Endometrial microvascular endothelial cells (primary cell): Measurements from ENCODE around the gene ERC1. TPM values are rescaled to one million over a fixed set of nuclear protein-coding genes. Genes with fewer than 3 reads are reported as not detected.

Source experiments
- in situ Hi-C: cut with HindIII; loops from 2 replicates; pipeline ENCODE4 v1.10.0; 2017; ENCODE audit warnings: low sequenced_read_pairs, low pct_unique_long_range_greater_than_20kb; ENCODE audit errors: inconsistent ontology term
- total RNA-seq: library from RNA; depleted of rRNA; stranded (reverse); fragments of >200 nt; gene quantifications from one replicate; pipeline ENCODE4 v1.2.3, GENCODE V29; 2015; ENCODE audit errors: inconsistent ontology term

ERC1 gene
- total RNA-seq, 1 donor from 2014 or later: 13.1 TPM

GRCh38 chr12:1157046-1157445 lies 166.0 kb downstream of the ERC1 start:
- in situ Hi-C loops: no loop called here

- in situ Hi-C loops: no loop called here
These were observed 170.2 kb downstream of the ERC1 start for GRCh38 chr12:1161197-1161596.

GRCh38 chr12:1162081-1162760 lies 171.2 kb downstream of the ERC1 start:
- in situ Hi-C loops: no loop called here

- in situ Hi-C loops: no loop called here
These were observed 176.8 kb downstream of the ERC1 start for GRCh38 chr12:1167784-1168183.

GRCh38 chr12:1170411-1170810 lies 179.4 kb downstream of the ERC1 start:
- in situ Hi-C loops: no loop called here

GRCh38 chr12:1171657-1172408 lies 180.8 kb downstream of the ERC1 start:
- in situ Hi-C loops: no loop called here

- in situ Hi-C loops: no loop called here
These were observed 183.0 kb downstream of the ERC1 start for GRCh38 chr12:1173781-1174617.

- in situ Hi-C loops: no loop called here
These were observed 183.6 kb downstream of the ERC1 start for GRCh38 chr12:1174659-1175058.

- in situ Hi-C loops: no loop called here
These were observed 185.2 kb downstream of the ERC1 start for GRCh38 chr12:1176191-1176590.

- in situ Hi-C loops: no loop called here
These were observed 188.1 kb downstream of the ERC1 start for GRCh38 chr12:1179128-1179527.

GRCh38 chr12:1182069-1182468 lies 191.0 kb downstream of the ERC1 start:
- in situ Hi-C loops: no loop called here

- in situ Hi-C loops: no loop called here
These were observed 193.4 kb downstream of the ERC1 start for GRCh38 chr12:1184402-1184801.

GRCh38 chr12:1185460-1186182 lies 194.6 kb downstream of the ERC1 start:
- in situ Hi-C loops: no loop called here

GRCh38 chr12:1186298-1186697 lies 195.3 kb downstream of the ERC1 start:
- in situ Hi-C loops: no loop called here

- in situ Hi-C loops: no loop called here
These were observed 197.0 kb downstream of the ERC1 start for GRCh38 chr12:1188016-1188415.

- in situ Hi-C loops: no loop called here
These were observed 198.1 kb downstream of the ERC1 start for GRCh38 chr12:1189163-1189562.

- in situ Hi-C loops: no loop called here
These were observed 204.5 kb downstream of the ERC1 start for GRCh38 chr12:1195513-1195912.

- in situ Hi-C loops: no loop called here
These were observed 206.4 kb downstream of the ERC1 start for GRCh38 chr12:1197264-1198018.
